NCI-H2196 (cell line): Measurements from ENCODE around the gene CLTRN.
"Not testable (repeated sequence)": the region's sequence is repeated elsewhere in the genome, so short reads cannot be mapped to it uniquely, and the experiment has no call there.

Experiments used
- DNase-seq: peaks from one replicate; lab custom pipeline; 2025; ENCODE audit not compliant: unreplicated experiment; lab: John Stamatoyannopoulos, UW

CLTRN gene

DNA sequence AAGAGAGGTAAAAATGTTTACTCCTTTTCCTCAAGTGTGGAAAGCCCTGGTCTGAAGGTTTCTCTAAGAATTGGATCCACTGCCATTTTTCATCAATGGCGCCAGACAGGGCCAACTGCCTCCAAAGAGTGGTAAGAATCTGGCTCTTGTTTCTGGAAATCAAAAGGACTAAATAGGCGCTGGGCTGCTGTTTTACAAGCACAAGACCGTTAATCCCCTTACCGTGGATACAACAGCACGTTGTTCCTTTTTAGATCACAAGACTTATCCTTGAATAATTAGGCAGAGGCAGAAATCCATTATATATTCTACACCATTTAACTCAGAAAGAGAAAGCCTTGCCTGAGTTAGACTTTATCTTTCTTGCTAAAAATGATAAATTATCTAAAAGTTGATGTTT, 10.6 kb downstream of the CLTRN start:
- no peak for DNase-seq

DNA sequence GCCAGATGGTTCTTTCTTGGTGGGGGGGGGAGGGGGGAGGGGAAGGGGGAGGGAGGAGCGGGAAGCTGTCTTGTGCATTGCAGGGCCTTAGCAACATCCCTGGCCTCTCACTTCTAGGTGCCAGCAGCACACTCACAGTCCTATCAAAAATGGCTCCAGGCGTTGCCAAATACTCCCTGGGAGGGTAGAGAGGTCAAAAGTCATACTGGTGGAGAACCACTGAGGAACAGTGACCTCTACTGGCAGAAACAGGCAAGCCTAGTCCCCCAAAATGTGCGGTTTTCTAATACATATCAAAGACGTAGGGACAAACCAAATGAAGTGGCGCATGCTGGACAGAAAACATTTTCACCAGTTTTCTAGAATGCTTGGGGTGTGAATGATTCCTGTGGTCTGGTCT, 17.1 kb downstream of the CLTRN start:
- DNase-seq, result not testable (repeated sequence)

DNA sequence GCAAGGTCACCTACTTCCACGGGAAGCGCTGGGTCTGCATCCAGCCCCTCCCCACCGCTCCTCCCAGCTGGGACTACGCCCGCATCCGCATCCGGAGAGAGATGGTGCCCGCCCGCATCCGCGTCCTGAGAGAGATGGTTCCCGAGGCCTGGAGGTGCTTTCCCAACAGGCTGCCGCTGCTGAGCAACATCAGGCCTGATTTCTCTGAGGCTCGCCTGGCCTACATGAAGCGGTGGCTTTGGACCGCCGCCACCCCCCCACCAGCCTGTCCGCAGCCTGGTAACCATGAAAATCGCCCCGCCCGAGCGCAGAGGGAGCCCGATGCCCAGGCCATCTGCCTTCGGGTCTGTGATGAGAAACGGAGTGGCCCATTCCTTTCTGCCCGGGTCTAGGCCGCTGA, 18.1 kb downstream of the CLTRN start:
- no peak for DNase-seq

DNA sequence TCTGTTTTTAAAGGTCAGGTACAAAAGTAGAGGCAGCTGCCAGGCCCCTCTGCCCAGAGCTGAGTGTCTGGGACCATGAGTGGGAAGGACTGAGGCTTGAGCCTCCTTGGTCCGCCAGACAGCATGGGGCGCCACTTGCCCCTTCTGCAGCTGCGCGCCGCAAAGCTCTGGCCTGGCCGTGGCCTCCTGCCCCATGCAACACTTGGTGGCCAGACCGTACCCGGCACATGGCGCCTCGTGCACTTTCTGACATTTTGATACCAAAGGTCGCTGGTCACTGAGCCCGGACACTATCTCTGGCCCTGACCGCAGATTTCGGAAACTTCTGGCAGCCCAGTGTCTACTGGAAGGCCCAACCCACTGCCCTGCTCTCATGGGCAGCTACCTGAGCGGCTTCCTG, 18.6 kb downstream of the CLTRN start:
- DNase-seq, result no peak

DNA sequence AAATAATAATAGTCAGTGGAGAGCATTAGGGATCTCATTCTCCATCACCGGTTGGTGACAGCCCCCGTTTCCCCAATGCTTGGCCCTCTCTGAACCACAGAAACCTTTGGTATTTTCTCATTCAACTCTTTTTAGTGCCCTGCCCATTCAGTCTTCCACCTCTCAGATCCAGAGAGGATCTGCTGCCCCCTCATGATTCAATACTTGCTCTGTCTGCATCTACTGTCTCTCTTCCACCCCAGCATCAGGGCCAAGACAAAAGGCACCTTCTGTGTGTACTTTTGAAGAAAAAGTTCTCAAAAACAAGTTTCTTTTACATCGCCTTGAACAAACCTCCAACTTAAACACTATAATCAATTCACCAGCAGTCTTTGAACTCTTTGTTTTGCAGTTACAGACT, 19.3 kb downstream of the CLTRN start:
- DNase-seq, result no peak

DNA sequence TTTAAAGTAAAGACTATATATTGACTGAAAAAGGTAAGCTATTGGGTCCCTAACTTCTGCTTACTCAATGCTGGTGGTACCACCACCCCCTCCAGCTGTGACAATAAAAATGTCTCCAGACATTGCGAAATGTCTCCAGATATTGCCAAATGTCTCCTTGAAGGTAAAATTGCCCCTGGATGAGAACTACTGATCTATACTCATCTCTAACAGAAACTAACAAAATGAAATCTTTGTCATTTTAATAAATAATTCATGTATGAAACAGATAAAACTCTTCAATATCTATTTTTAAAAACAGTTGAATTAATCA, 20.1 kb downstream of the CLTRN start:
- DNase-seq, result no peak

DNA sequence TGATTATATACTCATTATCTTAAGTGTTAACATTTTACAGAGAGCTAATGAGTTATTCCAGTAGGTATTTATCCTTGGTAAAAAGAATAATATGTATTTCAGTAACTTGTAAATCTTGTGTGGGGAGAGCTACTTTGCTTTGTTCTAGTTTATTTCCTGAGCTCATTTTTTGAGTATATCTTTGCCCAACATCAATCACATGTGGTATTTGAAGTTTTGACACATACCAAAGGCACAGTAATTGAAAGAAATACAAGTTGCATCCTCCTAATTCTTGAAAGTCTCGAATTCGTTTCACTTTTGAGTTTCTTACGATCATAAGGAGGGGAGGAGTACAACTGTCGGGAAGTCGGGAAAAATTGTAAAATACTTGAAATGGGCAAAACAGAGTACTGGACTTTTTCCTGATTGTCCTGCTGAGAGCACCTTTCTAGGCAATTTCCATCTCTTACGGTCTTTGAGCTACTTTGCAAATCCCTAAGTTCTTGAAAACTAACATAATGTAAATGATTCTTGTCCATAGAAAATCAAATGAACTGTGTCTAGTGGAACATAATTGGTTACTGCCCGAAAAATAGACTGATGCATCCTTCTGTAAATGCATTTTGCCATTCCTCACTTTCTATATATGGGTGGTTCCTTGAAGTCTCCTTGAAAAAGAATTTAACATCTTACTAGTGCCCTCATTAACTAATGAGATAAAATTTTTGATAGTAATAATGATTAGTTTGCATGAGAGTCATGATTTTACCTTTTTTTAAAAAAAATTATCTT, 20.6 kb downstream of the CLTRN start:
- DNase-seq, result no peak

DNA sequence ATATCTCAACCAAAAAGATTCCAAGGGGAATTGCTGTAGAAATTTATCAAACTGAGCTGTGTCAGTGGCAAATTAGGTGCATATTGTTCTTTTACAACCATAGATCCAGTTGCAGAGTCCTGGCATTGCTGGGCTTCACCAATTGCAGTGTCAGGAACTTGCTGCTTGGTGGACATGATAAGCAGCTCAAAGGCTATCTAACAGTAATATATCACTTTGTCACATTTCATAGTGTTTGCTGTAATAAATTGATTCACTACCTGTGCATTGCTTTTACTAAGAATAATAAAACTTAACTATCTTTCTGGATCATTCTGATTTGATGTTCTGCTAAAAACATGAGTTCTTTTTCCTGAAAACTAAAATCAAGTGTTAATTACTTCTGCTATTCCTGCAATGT, 33.0 kb downstream of the CLTRN start:
- no peak for DNase-seq

DNA sequence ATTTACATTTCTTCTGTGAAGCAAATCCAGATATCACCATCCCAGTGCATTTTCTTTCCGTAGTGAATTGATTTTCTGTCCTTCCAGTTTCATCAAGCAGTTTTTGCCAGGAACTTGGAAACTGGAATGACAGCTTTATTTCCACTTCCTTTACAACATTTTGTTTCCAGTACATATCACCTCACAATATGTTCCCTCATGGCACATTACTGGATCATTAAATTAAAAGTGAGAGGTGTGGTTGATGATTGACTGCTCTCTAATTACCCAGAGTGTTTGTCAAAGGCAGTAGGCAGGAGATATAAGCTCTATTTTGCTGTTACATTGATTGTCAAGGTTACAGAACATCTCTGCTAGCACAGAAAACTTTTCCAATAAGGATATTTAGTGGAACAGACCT, 41.6 kb downstream of the CLTRN start:
- no peak for DNase-seq

DNA sequence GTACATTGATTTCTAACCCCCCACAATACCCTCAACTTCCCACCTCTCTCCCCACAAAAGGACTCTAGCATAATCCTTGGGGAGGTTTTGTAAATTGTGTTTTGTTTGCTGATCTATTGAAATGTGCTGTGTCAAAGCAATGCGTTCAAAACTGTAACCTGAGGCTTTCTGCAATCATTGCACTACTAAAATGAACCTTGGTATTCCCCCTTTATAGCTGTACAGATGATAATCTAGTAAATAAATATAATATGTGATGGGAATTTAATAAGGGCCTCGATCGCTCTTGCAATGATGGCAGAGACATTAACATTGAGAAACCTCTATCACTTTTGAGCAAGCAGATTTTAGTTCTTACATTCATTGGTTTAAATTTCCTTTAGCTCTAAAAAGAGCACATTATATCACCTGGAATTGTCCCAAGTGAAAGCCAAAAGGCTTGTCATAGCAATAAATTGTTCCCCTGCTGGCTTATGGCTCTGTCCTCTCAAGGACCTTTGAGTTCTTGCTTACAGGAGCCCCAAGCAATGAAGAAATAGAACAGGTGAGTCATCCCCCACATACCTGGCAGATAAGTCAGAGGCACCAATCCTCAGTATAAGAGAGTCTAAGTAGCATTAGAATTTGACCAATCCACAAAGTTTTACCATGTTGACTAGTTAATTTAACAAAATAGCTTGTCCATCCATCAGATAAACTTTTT, 45.4 kb downstream of the CLTRN start:
- no peak for DNase-seq

DNA sequence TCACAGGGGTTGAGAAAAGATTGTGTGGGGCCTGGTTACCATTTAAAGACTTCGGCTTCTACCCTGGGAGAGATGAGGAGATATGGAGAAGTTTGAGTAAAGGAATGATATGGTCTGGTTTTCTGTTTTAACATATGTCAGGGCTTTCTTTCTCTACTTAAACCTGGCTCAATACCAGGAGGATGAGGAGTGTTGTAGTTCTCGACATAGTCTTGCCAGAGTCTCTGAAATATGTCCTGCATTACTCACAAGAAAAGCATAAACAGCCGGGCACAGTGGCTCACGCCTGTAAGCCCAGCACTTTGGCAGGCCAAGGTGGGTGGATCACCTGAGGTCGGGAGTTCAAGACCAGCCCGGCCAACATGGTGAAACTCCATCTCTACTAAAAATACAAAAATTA, 47.5 kb downstream of the CLTRN start:
- no peak for DNase-seq

DNA sequence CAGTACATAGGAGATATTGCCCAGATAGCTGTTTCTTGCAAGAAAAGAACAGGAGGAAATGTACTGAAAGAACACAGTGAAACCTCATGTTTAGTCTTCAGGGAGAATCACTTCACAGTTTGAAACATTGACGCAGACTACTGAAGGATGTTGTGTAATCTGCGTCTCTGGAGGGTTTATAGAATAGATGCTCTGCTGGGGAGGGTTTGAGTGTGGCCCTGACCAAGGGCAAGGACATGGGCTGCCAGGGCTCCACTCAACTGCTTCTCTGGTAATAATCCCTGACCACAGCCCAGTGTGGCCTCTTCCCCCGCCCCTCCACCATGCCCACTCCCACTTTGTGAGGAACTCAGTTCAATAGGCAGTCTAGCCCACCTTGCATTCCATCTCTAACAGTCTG, 48.1 kb downstream of the CLTRN start:
- no peak for DNase-seq

DNA sequence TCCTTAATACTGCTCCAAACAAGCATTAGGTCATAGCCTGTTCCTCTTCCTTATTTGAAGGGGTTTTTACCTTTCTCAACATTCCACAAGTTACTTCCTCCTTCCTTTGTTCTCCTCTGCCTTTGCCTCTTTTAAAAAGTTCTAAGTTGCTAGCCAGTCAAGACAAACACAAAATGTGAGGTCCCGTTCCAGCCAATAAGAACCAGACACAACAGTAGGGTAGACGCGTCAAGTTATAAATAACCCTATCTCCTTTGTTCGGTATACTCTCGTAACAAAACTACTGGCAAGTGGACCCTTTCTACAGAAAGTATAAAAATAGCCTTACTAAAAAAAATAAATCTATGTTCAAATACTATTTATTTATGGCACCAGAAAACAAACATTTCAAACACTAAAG, 57.5 kb downstream of the CLTRN start:
- no peak for DNase-seq

DNA sequence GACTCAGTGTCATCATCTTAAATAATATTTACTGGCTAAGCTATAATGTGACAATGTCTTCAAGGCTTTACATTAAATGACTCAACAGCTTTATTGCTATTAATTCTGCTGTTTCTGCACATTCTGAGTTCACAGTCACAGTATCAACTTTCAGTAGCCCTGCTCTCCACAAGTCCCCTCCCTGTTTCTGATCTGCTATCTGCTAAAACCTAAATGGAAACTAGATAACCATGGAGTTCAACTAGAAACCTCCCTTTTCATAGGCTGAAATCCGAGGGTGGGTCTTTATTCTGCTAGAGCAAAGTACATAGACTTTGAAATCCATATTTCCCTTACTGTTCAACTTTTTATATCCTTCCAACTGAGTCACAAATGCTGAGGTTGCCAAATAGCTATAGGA, 58.5 kb downstream of the CLTRN start:
- no peak for DNase-seq

DNA sequence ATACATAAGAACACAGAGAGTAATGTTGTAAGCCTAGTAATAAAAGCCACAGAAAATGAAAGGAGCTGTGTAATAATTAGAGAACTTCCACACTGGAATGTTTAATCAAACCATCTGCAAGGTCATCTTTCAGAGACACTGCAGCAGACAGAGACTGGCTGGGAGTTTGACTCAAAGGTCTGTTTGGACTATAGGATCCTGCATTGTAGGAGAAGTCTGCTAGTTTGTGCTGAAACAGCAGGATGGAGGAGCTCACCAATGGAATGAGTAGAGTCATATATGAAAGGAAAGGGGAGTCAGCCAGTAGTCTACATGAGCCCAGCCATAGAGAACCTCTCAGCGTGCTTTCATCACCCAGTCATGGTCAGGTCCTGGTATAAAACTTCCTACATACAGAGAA, 59.4 kb downstream of the CLTRN start:
- no peak for DNase-seq

DNA sequence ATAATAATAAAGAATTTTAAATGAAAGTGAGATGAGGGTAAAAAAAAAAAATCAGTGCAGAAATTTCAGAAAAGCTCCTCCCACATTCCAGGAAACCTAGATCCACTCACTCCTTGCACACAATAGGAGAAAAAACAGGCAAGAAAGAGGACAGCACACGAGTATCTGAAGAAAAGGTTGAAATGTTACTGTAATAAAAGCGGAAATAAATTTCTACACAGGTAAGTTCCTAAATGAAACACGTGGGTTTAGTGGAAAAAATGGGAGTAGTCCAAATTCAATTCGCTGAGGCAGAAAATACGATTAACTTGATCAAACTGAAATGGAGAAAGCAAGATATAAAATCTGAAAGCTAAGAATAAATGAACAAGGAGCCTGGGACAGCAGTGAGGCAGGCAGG, 61.8 kb downstream of the CLTRN start:
- no peak for DNase-seq

DNA sequence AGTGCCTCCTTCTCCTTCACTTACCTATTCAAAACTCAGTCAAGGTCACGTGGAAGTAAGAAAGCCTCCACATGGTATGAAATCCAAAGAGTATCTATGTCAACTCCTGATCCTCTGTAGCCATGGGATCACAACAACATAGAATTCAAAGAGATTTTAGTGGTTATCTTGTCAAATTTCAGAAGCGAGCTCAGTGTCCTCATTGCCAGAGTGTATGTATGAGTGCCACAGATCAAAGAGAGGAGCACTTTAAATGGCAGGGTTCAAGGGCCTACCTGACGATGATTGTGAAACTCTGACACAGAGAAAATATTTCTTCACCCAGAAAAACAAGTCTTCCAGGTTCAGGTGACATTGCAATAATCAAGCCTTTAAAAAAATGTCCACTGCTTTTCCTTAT, 62.7 kb downstream of the CLTRN start:
- DNase-seq, result no peak

DNA sequence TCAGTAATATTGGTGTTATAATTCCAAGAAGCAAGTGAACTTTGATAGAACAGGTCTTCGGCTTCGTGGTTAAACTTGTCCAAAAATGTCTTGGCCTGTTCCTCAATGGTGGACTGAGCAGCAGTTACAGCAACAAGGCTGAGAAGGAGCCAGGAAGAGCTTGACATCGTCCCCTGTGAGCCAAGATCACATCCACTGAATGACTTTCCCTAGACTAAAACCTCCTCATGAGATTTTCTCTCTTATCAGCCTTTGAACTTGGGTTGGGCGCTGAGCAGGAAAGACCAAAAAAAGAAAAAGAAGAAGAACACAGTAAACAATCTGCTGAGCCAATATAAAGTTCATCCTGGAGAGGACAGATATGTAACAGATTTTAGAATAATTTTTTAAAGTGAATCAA, 63.9 kb downstream of the CLTRN start, which contains the start of gene ACE2:
ACE2 (minus strand) TSS at position 216 of the 400 bp plus-strand sequence; CDS start at position 167, 49 bp downstream.
- DNase-seq, result no peak

DNA sequence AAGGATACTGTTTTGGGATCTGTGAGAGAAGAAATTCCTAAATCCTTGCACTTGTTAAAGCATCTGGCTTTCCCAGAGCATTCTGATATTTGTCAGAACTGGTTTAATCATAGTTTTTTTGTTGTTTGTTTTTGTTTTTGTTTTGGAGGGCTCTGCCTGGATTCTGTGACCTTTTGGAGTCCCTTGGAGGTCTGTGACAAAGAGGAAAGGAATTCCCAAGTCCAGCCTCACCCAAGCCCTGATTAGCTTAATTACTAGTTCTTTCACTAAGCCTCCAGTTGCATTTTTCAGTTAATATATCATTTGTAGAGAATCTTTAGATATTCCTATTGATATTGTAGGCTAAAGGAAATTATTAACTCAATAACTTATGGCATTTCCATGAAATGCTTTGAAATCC, 64.6 kb downstream of the CLTRN start:
- no peak for DNase-seq

DNA sequence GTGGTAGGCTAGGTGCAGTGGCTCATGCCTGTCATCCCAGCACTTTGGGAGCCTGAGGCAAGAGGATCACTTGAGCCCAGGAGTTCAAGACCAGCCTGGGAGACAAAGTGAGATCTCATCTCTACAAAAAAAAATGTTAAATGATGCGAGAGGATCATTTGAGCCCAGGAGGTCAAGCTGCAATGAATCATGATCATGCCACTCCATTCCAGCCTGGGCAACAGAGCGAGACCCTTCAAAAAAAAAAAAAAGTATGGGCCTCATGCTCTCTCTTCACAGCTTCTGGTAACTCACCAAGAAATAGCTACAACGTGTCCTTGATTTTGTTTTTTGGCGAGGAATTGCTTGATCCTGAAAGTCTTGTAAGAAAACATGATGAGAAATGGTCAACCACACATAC, 65.1 kb downstream of the CLTRN start:
- DNase-seq, result no peak

DNA sequence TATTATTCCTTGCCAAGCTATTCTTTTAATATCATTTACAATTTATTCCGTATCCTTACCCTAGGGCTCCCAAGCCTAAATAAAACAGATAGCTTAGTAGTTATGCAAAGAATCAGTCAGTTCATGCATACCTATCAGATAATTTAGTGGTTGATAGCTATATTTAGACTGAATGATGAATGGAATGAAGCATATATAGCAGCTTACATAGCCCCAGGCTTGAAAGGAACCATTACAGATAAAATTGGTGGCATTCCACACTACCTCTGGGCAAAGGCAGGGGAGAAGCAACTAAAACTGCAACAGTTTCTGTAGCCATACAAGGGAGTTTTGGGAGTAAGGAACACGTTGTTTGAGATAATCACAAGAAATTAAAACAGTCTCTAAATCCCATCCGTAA, 66.6 kb downstream of the CLTRN start:
- DNase-seq, result no peak

DNA sequence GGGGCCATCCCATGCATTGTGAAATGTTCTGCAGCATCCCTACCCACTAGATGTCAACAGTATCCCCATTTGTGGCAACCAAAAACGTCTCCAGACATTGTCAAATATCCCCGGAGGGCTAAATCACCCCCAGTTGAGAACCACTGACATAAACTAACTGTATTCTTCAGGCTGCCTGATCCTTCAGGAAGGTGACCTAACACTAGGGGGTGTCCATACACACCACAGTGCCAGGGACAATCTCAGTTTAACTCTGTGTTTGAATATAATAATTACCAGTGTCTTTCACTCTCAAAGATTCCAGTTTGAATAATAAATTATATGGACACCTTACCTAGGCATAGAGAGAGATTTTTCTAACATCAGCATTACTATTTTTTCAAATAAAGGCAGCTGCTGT, 70.2 kb downstream of the CLTRN start:
- no peak for DNase-seq
